Activated CD4-positive, alpha-beta T cell treated with anti-CD3 and anti-CD28 coated beads, Interleukin-2, amount 50 U/mL, for 1 hour (primary cell): ENCODE results near the gene PRKN.

ENCODE experiments used
- DNase-seq: peaks from one replicate; pipeline ENCODE4 v3.0.0-alpha.2; 2020

Gene PRKN

DNA sequence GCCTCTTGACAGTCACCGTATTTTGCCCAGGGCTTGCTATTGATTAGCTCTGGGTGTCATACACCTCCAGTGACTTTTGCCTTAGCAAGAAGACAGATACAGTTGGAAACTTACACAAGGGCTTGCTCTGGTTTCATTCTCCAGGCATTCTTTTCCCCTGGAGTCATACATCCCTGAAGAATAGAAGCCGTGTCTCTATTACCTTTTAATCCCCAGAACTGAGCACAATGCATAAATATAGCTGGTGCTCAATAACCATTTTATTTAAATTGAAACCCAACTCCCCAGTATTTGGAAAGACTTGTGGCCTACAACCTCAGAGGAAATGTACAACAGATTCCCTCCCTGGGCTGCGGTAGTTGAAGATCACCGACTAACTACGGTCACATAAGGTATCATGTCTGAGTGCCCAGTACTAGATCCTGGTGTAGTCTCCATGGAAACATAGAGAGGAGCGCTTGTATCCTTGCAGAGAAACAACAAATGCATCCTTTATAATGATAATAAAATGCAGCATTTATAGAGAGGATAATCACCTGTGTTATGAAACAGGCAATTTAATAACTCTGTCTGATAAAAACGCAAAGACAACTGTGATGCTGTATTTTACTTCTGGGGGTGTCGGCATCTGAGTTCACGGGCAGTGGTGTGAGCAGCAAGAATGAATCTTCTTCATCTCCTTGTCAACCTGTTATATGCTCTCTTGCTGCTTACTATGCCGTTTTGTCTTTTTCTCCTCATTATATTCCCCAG, 1052.5 kb downstream of the PRKN start:
- no peak for DNase-seq

DNA sequence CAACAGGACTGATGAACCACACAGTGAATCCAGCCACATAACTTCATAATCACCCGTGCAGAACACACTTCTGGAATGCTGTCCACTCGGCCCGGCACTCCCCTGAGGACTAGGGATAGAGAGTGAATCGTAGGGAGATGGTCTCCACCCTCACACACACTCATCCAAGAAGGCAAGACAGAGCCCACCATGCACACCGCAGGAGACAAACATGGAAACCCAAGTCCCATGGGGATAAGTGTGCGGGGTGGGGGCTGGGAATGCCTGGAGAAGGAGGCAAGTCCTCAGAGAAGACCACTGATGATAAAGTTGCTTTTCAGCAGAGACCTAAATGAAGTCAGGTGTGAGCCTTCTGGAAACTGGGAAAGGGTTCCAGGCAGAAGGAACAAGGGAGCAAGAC, 1054.5 kb downstream of the PRKN start:
- DNase-seq: no peak

DNA sequence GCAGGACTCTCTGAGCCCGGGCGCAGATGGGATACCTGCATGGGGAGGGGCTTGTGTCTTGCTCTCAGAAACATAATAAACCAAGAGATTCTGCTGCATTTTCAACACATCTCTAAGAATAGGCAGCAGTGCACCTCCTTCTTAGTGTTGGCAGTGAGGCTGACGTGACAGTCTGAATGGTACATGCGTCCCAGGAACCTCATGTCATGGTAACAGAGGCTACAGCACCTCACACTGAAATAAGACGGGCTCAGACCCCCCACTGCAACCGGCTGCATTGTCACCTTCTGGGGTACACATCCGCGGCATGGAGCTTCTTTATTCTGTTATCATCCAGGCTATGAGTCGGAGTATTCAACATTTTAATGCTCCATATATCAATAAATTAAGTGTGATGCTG, 1056.4 kb downstream of the PRKN start:
- no peak for DNase-seq

DNA sequence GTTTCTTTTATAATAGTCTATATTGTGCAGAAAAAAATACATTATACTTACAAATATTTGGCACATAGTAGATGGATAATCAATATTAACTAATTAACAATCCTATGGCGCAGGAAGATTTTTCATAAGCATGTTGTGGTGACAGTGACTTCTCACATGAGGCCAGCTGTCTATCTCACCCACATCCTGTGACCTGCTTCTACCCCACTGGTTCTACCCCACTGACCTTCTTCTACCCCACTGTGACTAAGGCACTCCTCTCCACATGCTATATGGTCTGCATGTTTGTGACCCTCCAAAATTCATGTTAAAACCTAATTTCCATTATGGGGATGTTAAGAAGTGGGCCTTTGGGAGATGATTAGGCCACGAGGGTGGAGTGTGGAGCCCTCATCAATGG, 1058.9 kb downstream of the PRKN start:
- no peak for DNase-seq

GRCh38 chr6:161667957-161668356, 1059.6 kb downstream of the PRKN start:
- no peak for DNase-seq

- DNase-seq: no peak
Measured at GRCh38 chr6:161663682-161664081, 1063.9 kb downstream of the PRKN start.

GRCh38 chr6:161660666-161661571, 1066.6 kb downstream of the PRKN start:
- DNase-seq: no peak

GRCh38 chr6:161658211-161658610, 1069.4 kb downstream of the PRKN start:
- DNase-seq: no peak

- no peak for DNase-seq
Measured at GRCh38 chr6:161654209-161654608, 1073.4 kb downstream of the PRKN start.

DNA sequence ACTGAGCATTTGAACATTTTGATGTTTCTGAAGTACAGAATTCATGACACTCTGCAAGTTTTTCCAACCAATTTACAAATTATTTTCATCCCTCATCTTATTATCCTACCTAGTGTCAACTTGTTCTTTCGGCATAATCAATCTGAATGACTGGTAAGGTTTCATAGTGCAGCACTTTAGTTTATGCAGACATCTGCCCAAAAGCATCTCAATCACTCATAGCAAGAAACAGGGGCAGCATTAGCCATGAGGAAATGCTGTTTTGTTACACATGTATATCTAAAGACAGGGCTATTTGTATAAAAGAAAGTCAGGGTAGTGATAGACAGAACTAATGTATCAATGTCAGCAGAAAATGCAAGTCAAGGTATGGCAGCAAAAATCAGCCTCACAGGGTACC, 1075.6 kb downstream of the PRKN start:
- no peak for DNase-seq

DNA sequence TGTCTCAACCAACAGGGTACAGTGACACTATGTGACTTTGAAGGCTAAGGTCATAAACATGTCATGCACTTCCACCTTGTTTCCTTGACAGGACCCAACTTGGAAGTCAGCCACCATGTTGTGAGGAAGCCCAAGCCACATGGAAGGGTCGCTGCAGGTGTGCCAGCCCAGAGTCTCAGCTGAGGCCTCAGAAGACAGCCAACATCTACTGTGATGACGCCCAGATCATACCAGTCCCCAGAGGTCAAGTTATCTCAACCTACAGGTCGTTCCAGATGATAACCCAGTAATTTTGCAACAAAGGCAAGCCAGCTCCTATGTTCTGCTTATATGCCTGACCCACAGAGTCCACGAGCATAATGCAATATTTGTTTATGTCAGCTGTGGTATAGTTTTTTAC, 1077.7 kb downstream of the PRKN start:
- DNase-seq: no peak

- DNase-seq: no peak
Measured at GRCh38 chr6:161649068-161649467, 1078.5 kb downstream of the PRKN start.

DNA sequence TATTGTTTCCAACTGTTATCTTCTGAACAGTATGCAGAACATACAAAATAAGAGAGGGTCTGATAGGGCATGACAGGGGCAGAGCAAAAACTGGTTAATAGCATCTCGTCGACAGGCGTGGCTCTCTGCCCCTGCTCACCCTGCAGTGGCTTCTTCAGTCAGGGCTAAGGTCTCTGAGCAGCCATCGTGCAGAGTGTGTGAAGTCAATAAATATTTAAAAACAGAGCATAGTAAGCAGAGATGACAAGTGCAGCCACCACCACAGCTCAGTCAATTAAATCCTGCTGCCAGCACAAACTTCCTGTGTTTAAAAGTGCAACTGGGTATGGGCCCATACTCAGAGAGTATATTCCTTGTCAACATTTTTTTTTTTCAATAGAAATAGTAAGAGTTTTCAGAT, 1080.3 kb downstream of the PRKN start:
- DNase-seq: no peak

GRCh38 chr6:161644521-161644920, 1083.0 kb downstream of the PRKN start:
- no peak for DNase-seq

DNA sequence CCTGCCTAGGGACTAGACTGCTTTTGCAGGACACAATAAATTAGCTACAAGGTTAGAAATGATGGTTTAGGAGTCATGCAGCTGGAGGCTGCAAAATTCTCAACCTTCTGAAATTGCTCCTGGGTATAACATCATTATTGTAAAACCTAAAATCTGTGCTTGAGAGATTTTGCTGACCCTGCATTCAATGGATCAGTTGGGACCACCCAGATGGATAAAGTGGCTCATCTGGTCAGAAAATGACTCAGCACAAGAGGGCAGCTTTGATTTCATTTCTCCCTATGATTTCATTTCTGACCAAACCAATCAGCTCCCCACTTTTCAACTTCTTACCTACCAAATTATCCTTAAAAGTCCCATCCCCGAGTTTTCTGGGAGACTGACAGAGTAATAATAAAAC, 1086.4 kb downstream of the PRKN start:
- DNase-seq: no peak

DNA sequence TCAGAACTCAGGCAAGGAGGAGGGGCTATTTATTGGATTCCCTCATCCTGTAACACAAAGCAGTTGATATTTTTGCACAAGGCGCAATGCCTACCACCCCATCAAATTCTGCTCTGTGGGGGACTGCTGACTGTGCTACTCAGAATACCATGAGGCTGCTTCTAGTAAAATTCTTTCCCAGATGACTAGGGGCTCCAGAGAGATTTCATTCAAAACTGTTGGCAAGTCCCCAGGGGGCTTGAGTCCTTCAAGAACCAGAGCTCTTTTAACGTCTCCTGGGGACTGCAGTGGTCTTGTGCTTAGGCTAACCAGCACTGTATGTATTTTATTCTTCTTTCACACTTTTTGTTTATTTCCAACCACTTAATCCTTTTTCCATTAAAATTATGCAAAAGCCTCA, 1087.8 kb downstream of the PRKN start:
- no peak for DNase-seq

DNA sequence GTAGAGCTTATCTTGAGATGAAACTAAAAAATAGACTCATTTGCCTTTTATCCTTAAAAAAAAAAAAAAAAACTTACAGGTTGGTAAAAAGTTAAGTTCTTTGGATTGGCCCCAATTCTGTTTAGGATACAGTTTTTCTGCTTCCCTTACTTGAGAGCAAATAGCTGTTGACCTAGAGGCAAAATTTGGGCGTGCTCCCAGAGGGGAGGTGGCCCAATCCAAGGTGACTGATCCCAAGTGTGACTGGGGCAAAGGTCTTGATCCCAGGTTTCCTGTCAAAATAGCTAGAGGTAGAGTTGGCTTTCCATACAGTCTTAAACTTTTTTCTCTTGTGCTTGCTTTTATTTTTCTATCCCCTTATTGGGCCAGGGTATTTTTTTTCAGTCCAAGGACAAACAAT, 1089.9 kb downstream of the PRKN start:
- DNase-seq: no peak

DNA sequence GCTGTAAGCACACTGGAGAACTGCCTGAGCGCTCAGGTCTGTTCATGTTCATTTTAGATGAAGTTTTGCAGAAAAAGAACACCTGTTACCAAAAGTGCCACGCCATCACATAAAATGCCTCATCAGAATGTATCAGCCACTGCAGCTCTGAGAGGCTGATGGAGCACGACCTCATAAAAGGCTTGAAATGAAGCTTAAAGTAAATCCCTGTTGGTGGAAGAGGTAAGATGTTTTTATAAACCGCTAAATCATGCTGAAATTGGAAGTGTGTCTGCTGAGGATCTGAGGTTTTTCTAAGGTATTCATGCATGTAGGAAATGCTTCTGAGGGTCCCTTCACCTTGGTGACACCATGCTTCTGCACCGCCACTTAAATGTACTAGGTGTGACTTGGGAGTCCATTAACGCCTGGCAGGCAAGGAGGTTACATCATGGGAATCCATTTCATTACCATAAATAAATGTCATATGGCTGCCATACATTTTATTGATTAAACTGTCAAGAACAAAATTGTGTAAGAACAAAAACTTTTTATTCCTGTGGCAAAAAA, 1090.6 kb downstream of the PRKN start:
- no peak for DNase-seq

- DNase-seq: no peak
Measured at GRCh38 chr6:161635975-161636374, 1091.6 kb downstream of the PRKN start.

GRCh38 chr6:161634916-161635315, 1092.7 kb downstream of the PRKN start:
- no peak for DNase-seq

DNA sequence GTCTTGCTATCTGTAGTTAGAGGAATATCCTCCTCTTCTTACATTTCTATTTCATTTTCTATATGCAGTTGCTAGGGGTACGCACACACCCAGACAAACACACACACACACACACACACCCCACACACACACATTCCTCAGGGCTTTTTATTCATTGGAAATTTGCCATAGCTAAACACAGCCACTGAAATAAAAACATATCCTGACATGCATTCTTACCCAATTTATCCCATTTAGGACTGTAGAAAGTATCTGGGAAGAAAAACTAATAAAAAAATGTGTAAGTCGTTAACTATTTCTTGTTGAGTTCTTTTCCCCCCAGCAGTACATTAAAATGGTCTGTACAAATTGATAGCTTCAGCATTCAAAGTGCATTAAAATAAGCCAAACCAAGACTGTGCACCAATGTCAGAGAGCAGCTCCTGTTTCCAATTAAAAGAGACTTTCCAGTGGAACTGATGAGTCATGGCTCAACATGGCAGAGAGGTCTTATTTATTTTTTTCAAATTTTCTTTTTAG, 1095.8 kb downstream of the PRKN start:
- DNase-seq: no peak

- DNase-seq: no peak
Measured at GRCh38 chr6:161630674-161631073, 1096.9 kb downstream of the PRKN start.

GRCh38 chr6:161626132-161626676, 1101.4 kb downstream of the PRKN start:
- no peak for DNase-seq
